ENCODE data around the gene DMBX1.

Gene DMBX1

DNA sequence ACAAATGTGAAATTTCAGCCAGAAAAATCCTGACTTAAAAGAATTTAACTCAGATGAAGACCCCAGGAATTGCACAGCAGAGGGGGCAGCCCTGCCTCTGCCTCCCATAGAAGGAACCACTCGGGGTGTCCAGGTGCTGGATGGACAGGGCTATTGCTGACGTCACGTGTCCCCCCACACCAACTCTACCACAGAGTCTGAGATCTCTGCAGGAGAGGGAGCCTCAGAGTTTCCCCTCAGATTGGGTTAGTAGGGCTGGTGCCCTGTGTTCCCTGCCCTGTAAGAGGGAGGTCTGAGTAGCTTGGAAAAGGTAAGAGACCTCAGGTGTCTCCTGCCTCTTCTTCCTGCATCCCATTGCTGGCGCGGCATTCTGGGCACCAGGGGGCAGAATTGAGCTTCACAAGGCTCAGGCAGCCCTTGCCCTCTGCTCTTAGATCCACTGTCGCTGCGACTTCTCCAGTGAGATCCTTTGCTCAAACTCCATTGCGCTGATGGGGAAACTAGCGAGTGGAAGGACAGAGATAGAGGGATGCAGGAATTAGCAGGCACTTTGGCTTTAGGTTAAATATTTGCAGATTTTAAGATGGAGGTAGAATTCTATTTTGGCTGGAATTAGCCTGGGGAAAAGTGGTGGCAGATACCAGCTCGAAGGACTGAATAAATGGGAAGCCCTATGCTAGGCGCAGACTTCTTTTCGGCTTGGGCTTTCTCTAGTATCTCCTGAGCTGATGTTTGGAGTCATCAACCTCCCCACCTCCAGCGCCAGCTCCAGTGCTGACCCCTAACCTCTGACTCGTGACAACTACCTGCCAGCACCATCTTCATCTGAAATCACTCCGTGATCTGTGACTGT, 42.8 kb upstream of the DMBX1 start:
- DNase-seq (ENCODE audit: low spot score) = peak; percentile 82
- TF ChIP-seq, protein P1, sequence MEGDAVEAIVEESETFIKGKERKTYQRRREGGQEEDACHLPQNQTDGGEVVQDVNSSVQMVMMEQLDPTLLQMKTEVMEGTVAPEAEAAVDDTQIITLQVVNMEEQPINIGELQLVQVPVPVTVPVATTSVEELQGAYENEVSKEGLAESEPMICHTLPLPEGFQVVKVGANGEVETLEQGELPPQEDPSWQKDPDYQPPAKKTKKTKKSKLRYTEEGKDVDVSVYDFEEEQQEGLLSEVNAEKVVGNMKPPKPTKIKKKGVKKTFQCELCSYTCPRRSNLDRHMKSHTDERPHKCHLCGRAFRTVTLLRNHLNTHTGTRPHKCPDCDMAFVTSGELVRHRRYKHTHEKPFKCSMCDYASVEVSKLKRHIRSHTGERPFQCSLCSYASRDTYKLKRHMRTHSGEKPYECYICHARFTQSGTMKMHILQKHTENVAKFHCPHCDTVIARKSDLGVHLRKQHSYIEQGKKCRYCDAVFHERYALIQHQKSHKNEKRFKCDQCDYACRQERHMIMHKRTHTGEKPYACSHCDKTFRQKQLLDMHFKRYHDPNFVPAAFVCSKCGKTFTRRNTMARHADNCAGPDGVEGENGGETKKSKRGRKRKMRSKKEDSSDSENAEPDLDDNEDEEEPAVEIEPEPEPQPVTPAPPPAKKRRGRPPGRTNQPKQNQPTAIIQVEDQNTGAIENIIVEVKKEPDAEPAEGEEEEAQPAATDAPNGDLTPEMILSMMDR (IDR thresholded peaks at IDR 0.05; ENCODE audit: extremely low read depth, insufficient read depth, missing control alignments) = peak; percentile 93
- in situ Hi-C loops (cut with MboI; ENCODE audit: low pct_unique_long_range_greater_than_20kb, low sequenced_read_pairs, unreplicated experiment) = loop anchor here (10.0 kb wide), 1 partner anchor 78 kb away; no protein-coding TSS in a partner anchor

DNA sequence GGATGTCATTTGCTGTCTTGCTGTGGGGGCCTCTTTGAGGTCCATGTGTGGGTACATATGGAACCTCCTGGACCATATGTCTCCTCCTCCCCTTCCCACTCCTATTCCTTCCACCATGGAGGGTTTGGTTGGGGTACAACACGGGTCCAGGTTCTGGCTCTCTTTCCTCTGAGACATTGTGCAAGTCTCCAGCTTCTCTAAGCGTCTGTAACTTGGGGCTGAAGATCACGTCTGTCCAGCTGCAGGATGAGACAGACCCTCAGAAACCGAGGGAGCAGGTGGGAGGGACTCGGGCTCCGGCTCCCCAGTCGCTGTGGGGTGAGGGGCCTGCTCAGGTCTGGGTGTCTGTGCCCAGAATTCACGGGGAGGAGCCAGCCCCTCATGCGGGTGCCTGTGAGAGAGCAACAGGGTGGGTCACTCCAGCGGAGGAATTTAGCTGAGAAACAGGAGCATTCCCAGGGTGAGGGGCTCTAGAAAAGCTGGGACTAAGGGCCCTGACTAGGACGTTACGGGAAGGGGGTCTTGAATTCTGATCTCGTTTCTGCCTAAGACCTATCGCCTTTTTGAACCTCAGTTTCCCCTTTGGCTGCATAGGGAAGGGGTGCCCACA, 42.0 kb upstream of the DMBX1 start:
- no peak for DNase-seq (ENCODE audit: low spot score)
- TF ChIP-seq, protein P1 (IDR thresholded peaks at IDR 0.05; ENCODE audit: extremely low read depth, insufficient read depth, missing control alignments) = no peak
- in situ Hi-C loops (cut with MboI; ENCODE audit: low pct_unique_long_range_greater_than_20kb, low sequenced_read_pairs, unreplicated experiment) = loop anchor here (10.0 kb wide), 1 partner anchor 77 kb away; no protein-coding TSS in a partner anchor

DNA sequence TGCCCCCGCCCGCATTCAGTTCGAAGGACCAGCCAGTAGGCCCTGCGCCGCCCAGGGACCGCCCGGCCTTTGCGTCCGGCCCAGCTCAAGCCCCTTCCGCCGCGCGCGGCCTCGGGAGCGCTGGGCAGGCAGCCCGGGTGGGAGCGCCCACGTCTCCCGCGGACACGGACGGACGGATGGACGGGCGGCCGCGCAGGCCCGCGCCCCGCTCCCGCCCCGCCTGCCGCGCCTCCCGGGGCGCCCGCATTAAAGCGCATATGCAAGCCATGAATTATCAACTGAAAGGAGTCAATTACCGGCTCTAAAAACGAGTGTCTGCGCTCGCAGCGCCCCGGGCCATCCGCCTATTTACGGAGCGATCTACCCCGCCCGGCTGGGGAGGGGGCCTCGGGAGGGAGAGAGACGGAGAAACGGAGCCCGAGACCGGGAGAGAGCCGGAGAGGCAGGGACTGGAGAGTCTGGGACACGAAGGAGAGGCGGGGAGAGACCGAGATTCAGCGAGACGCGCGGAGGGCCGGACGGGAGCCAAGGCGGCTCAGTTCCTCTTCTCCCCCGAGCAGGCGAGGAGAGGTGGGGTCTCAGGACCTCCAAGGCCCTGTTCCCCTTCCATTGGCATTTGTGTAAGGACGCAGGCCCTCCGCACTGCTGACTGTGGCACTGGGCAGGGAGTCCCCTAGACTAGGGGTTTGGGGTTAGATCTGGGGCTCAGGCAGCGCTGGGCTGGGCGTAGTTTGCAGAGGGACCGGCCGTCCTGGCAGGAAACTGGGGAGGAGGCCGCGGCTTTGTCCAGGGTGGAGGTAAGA, 41.3 kb upstream of the DMBX1 start:
- TF ChIP-seq, protein P1 (IDR thresholded peaks at IDR 0.05; ENCODE audit: extremely low read depth, insufficient read depth, missing control alignments) = no peak
- DNase-seq (ENCODE audit: low spot score) = no peak
- in situ Hi-C loops (cut with MboI; ENCODE audit: low pct_unique_long_range_greater_than_20kb, low sequenced_read_pairs, unreplicated experiment) = loop anchor here (10.0 kb wide), 1 partner anchor 76 kb away; no protein-coding TSS in a partner anchor

DNA sequence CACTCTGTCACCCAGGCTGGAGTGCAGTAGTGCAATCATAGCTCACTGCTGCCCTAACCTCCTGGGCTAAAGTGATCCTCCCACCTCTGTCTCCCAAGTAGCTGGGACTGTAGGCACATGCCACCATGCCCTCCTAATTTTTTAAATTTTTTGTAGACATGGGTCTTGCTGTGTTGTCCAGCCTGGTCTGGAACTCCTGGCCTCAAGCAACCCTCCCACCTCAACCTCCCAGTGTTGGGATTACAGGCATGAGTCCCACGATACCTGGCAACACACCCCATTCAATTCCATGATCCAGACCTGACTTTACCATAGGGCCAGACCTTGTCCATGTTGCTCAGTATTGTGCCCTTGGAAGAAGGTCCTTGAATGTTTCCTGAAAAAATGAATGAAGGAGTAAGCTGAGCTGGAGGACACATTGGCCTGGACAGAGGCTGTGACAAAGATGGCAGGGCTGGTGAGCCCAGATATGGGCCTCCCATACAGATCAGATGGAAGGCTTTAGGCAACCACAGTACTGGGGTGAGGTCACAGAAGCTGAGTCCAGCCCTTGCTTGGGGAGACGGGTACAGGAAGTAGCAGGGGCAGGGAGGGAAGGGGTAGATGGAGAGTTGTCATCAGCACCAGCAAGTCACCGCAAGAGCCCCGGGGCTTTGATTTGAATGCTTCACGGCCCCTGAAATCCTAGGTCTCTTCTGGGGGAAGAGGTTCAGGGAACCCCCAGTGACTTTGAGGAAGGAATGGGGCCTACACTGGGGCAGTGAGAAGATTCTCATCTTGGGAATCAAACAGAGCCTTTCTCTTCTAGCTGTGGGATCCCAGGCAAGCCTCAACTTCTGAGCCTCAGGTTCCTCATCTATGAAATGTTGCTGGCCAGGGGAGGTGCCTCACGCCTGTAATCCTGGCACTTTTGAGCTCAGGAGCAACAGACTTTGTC, 40.1 kb upstream of the DMBX1 start:
- no peak for DNase-seq (ENCODE audit: low spot score)
- TF ChIP-seq, protein P1 (IDR thresholded peaks at IDR 0.05; ENCODE audit: extremely low read depth, insufficient read depth, missing control alignments) = no peak
- in situ Hi-C loops (cut with MboI; ENCODE audit: low pct_unique_long_range_greater_than_20kb, low sequenced_read_pairs, unreplicated experiment) = loop anchor here (10.0 kb wide), 1 partner anchor 75 kb away; no protein-coding TSS in a partner anchor

DNA sequence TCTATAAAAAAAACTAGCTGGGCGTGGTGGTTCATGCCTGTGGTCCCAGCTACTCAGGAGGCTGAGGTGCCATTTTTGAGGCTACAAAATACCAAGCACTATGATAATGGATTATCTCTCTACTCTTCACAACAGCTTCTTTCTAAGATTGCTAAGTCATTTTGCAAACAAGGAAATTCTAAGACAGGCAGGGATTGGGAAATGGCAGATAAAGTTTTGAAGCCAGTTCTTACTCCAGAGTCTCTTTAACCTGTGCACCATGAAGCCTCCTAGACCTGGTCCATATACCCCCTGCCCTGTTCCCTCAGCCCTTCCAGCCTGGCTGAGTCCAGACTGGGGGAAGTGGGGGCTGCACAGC, 39.5 kb upstream of the DMBX1 start:
- DNase-seq (ENCODE audit: low spot score) = no peak
- in situ Hi-C loops (cut with MboI; ENCODE audit: low pct_unique_long_range_greater_than_20kb, low sequenced_read_pairs, unreplicated experiment) = no loop called here
- TF ChIP-seq, protein P1 (IDR thresholded peaks at IDR 0.05; ENCODE audit: extremely low read depth, insufficient read depth, missing control alignments) = no peak
